Measurements from ENCODE around the gene SIGLEC1.

The SIGLEC1 gene

GRCh38 chr20:3698591-3699001, 13.8 kb downstream of the SIGLEC1 start:
- no peak for DNase-seq

- no peak for DNase-seq
Measured at GRCh38 chr20:3697588-3698305, 14.7 kb downstream of the SIGLEC1 start.

GRCh38 chr20:3696745-3697587, 15.4 kb downstream of the SIGLEC1 start:
- DNase-seq: no peak

GRCh38 chr20:3696200-3696599, 16.2 kb downstream of the SIGLEC1 start:
- no peak for DNase-seq

GRCh38 chr20:3694864-3695263, 17.5 kb downstream of the SIGLEC1 start:
- DNase-seq: no peak

- no peak for DNase-seq
Measured at GRCh38 chr20:3693376-3693775, 19.0 kb downstream of the SIGLEC1 start.

GRCh38 chr20:3692706-3693294, 19.6 kb downstream of the SIGLEC1 start:
- DNase-seq: no peak

GRCh38 chr20:3691897-3692296, 20.5 kb downstream of the SIGLEC1 start:
- DNase-seq: no peak

GRCh38 chr20:3691306-3691705, 21.1 kb downstream of the SIGLEC1 start:
- DNase-seq: no peak

- DNase-seq: no peak
Measured at GRCh38 chr20:3690413-3690812, 22.0 kb downstream of the SIGLEC1 start.

GRCh38 chr20:3689978-3690377, 22.4 kb downstream of the SIGLEC1 start:
- DNase-seq: no peak

- no peak for DNase-seq
Measured at GRCh38 chr20:3687655-3688054, 24.7 kb downstream of the SIGLEC1 start.

GRCh38 chr20:3686867-3687321, 25.5 kb downstream of the SIGLEC1 start:
- DNase-seq: no peak

- DNase-seq: no peak
Measured at GRCh38 chr20:3686421-3686820, 26.0 kb downstream of the SIGLEC1 start.

GRCh38 chr20:3685341-3685740, 27.1 kb downstream of the SIGLEC1 start:
- DNase-seq: no peak

GRCh38 chr20:3681931-3682781, 30.2 kb downstream of the SIGLEC1 start, which contains the start of gene ADAM33:
TSS of gene ADAM33 (minus strand) at chr20:3682010. CDS start at chr20:3682004, 6 bp downstream.
- no peak for DNase-seq

- DNase-seq: no peak
Measured at GRCh38 chr20:3681352-3681930, 31.0 kb downstream of the SIGLEC1 start.

- DNase-seq: no peak
Measured at GRCh38 chr20:3680701-3681351, 31.6 kb downstream of the SIGLEC1 start.

GRCh38 chr20:3679749-3680700, 32.4 kb downstream of the SIGLEC1 start:
- no peak for DNase-seq
